Testis (tissue), 3 donors: Measurements from ENCODE around the gene TMOD2. TPM values are rescaled to one million over a fixed set of nuclear protein-coding genes. Genes with fewer than 3 reads are reported as not detected.

Source experiments
- DNase-seq: peaks from one replicate; pipeline ENCODE4 v3.0.0-alpha.2; 2019
- H3K27ac ChIP-seq, 2 donors: fragments of 200-600 bp; sonication (generic); one replicate each; pipeline ENCODE4 v1.5.1; 2019
- H3K27me3 ChIP-seq: fragments of 200-600 bp; sonication (generic); one replicate; pipeline ENCODE4 v1.5.1; 2019
- H3K36me3 ChIP-seq: fragments of 200-600 bp; sonication (generic); one replicate; pipeline ENCODE4 v1.5.1; 2017; ENCODE audit warnings: low read depth; ENCODE audit errors: missing control alignments
- H3K4me1 ChIP-seq: fragments of 200-600 bp; sonication (generic); one replicate; pipeline ENCODE4 v1.5.1; 2019
- H3K4me3 ChIP-seq, 2 donors: fragments of 200-600 bp; sonication (generic); one replicate each; pipeline ENCODE4 v1.5.1; 2017 to 2019
- H3K9me3 ChIP-seq: fragments of 200-600 bp; sonication (generic); one replicate; pipeline ENCODE4 v1.5.1; 2017
- CTCF ChIP-seq, 3 experiments: fragments of 450-650 bp in 2 of 3; fragments of 200-600 bp in 1 of 3; sonication (generic) in 1 of 3; IDR thresholded peaks; one replicate each; pipeline ENCODE4 v1.5.1; 2016 to 2019; ENCODE audit warnings: antibody characterized with exemption in 3 of 3, mild to moderate bottlenecking in 2 of 3, moderate library complexity in 1 of 3
- POLR2A ChIP-seq: fragments of 450-650 bp; IDR thresholded peaks from one replicate; pipeline ENCODE4 v1.6.1; 2017; ENCODE audit warnings: antibody characterized with exemption, mild to moderate bottlenecking, moderate library complexity
- WGBS, 2 donors: methylation state at CpG; one replicate each; pipeline ENCODE4 v1.1.5; 2018; 5-methylcytosine and 5-hydroxymethylcytosine counted together
- intact Hi-C: fragments of 100-400 bp; cut with DNase I; formaldehyde crosslinking; loops from one replicate; pipeline ENCODE4 v1.15.1; 2023; ENCODE audit warnings: low total_unique reads
- polyA plus RNA-seq: library from polyadenylated mRNA; stranded (reverse); fragments of 350-450 nt; fragmentation: Illumina TruSeq; extraction: RNeasy Lipid Tissue Mini Kit (QIAGEN cat#74804); gene quantifications from one replicate; pipeline ENCODE4 v1.2.3, GENCODE V29; 2014; ENCODE audit warnings: low read depth, low replicate concordance; ENCODE audit not compliant: insufficient read depth
- total RNA-seq, 2 donors: library from RNA; depleted of rRNA; stranded (reverse); fragments of >200 nt; gene quantifications; one replicate each; pipeline ENCODE4 v1.2.3, GENCODE V29; 2016

TMOD2 gene
- total and polyA plus RNA-seq, 3 donors from 2014 or later, result 5.8 to 6.4 (median 5.9) TPM

GRCh38 chr15:51846463-51847230, 95.2 kb downstream of the TMOD2 start:
- intact Hi-C loops, result no loop called here
- no peak for DNase-seq
- WGBS, 2 donors, result 59 to 74% methylated on average over 3 of the region's 3 CpGs

GRCh38 chr15:51848811-51849210, 97.4 kb downstream of the TMOD2 start:
- H3K4me3 ChIP-seq, result no peak overlapping the region
- peaks cover 5% of the 10 kb centered on the region for H3K4me1 ChIP-seq
- intact Hi-C loops, result no loop called here
- no peaks in the 10 kb centered on the region for H3K9me3 ChIP-seq
- DNase-seq, result no peak
- TF ChIP-seq CTCF (IDR thresholded peaks at IDR 0.05) (no peak), POLR2A (no peak)
- 72 to 74% methylated on average over 3 of the region's 3 CpGs for WGBS, 2 donors
- H3K27ac ChIP-seq, result no peak overlapping the region
- no peaks in the 10 kb centered on the region for H3K27me3 ChIP-seq
- H3K36me3 ChIP-seq, result no peaks in the 10 kb centered on the region

More at GRCh38 chr15:51846463-51847230, 95.2 kb downstream of the TMOD2 start:
- Histone ChIP-seq H3K4me1 (peaks cover 11% of the 10 kb centered on the region), H3K27ac (no peak overlapping the region), H3K9me3 (no peaks in the 10 kb centered on the region), H3K27me3 (no peaks in the 10 kb centered on the region), H3K4me3 (no peak overlapping the region), H3K36me3 (no peaks in the 10 kb centered on the region)
- TF ChIP-seq POLR2A (no peak), CTCF (IDR thresholded peaks at IDR 0.05) (no peak)

GRCh38 chr15:51849860-51850259, 98.5 kb downstream of the TMOD2 start:
- H3K4me1 ChIP-seq, result peaks cover 5% of the 10 kb centered on the region
- DNase-seq, result no peak
- no peak overlapping the region for H3K4me3 ChIP-seq
- no peaks in the 10 kb centered on the region for H3K27me3 ChIP-seq
- TF ChIP-seq POLR2A (no peak), CTCF (IDR thresholded peaks at IDR 0.05) (no peak)
- H3K27ac ChIP-seq, result no peak overlapping the region
- WGBS, 2 donors, result 84 to 94% methylated on average over 3 of the region's 3 CpGs
- H3K36me3 ChIP-seq, result no peaks in the 10 kb centered on the region
- no peaks in the 10 kb centered on the region for H3K9me3 ChIP-seq
- intact Hi-C loops, result no loop called here

- no peak for DNase-seq
- no peaks in the 10 kb centered on the region for H3K36me3 ChIP-seq
- 89 to 93% methylated on average over 2 of the region's 2 CpGs for WGBS, 2 donors
Measured at GRCh38 chr15:51853998-51854397, 102.6 kb downstream of the TMOD2 start.

More at GRCh38 chr15:51853998-51854397, 102.6 kb downstream of the TMOD2 start:
- no peaks in the 10 kb centered on the region for H3K27me3 ChIP-seq
- no peaks in the 10 kb centered on the region for H3K9me3 ChIP-seq
- H3K27ac ChIP-seq, result no peak overlapping the region
- H3K4me1 ChIP-seq, result no peaks in the 10 kb centered on the region
- no peak for TF ChIP-seq POLR2A
- TF ChIP-seq CTCF (IDR thresholded peaks at IDR 0.05), result no peak
- H3K4me3 ChIP-seq, result no peak overlapping the region
- intact Hi-C loops, result no loop called here
